Endodermal cell (in vitro differentiated cells): ENCODE measurements around the gene OR56B4. TPM values are rescaled to one million over a fixed set of nuclear protein-coding genes. Genes with fewer than 3 reads are reported as not detected.

Experiments used
- DNase-seq: peaks from one replicate; pipeline ENCODE4 v3.0.0-alpha.2; 2017
- H3K27ac ChIP-seq: 2 replicates; pipeline ENCODE4 v1.5.1; 2013; ENCODE audit warnings: mild to moderate bottlenecking, low read depth, low read length, moderate library complexity
- H3K27me3 ChIP-seq: 2 replicates; pipeline ENCODE4 v1.6.1; 2013; ENCODE audit warnings: mild to moderate bottlenecking, low read length, moderate library complexity; ENCODE audit not compliant: insufficient read depth, control insufficient read depth, poor library complexity, severe bottlenecking
- H3K36me3 ChIP-seq: 2 replicates; pipeline ENCODE4 v1.7.0; 2013; ENCODE audit warnings: mild to moderate bottlenecking, low read length, moderate library complexity; ENCODE audit not compliant: control insufficient read depth, insufficient read depth
- H3K4me1 ChIP-seq: one replicate; pipeline ENCODE4 v1.7.0; 2013; ENCODE audit warnings: low read length; ENCODE audit not compliant: control insufficient read depth, insufficient read depth
- H3K4me3 ChIP-seq: 2 replicates; pipeline ENCODE4 v1.5.1; 2013; ENCODE audit warnings: mild to moderate bottlenecking, low read length, moderate library complexity
- H3K9ac ChIP-seq: 2 replicates; pipeline ENCODE4 v1.6.1; 2013; ENCODE audit warnings: mild to moderate bottlenecking, low read length, moderate library complexity; ENCODE audit not compliant: poor library complexity, severe bottlenecking; ENCODE audit errors: extremely low read depth
- H3K9me3 ChIP-seq: 2 replicates; pipeline ENCODE4 v1.6.1; 2013; ENCODE audit warnings: mild to moderate bottlenecking, low read length, moderate library complexity; ENCODE audit not compliant: control insufficient read depth
- H3K27ac Mint-ChIP-seq: 2 replicates; pipeline ENCODE4 v1.8.0; 2020; ENCODE audit warnings: mixed read lengths
- H3K27me3 Mint-ChIP-seq: 2 replicates; pipeline ENCODE4 v1.8.0; 2021; ENCODE audit warnings: mild to moderate bottlenecking, mixed read lengths; ENCODE audit not compliant: insufficient read depth
- H3K36me3 Mint-ChIP-seq: 2 replicates; pipeline ENCODE4 v1.8.0; 2020; ENCODE audit warnings: low read depth, mixed read lengths
- H3K4me1 Mint-ChIP-seq: 2 replicates; pipeline ENCODE4 v1.8.0; 2020; ENCODE audit warnings: mixed read lengths
- H3K4me3 Mint-ChIP-seq: 2 replicates; pipeline ENCODE4 v1.8.0; 2020; ENCODE audit warnings: mild to moderate bottlenecking, moderate library complexity, mixed read lengths
- H3K9me3 Mint-ChIP-seq: 2 replicates; pipeline ENCODE4 v1.8.0; 2020; ENCODE audit warnings: mild to moderate bottlenecking, mixed read lengths
- WGBS, 2 experiments: methylation state at CpG; one replicate each; pipeline versions ENCODE4 v1.1.5 to v1.1.7; 2013; ENCODE audit warnings: missing lambda C conversion rate in 2 of 2, mixed read lengths in 1 of 2; ENCODE audit not compliant: insufficient coverage in 1 of 2, insufficient read length in 1 of 2; 5-methylcytosine and 5-hydroxymethylcytosine counted together
- total RNA-seq, 2 donors: library from RNA; stranded (reverse); fragmentation: NEBNext Ultra II Directional in 1 of 2; extraction: Animal tissue kit (Norgen Biotek cat#: 25700) in 1 of 2; gene quantifications; 2 replicates in 1 of 2; 3 replicates in 1 of 2; pipeline ENCODE4 v1.2.1, GENCODE V29; 2021
- TF ChIP-seq, protein P1 (sequence below): fragments of 200-600 bp; sonication (generic); conservative IDR thresholded peaks from 2 replicates; pipeline ENCODE4 v1.5.0; 2021; ENCODE audit warnings: antibody characterized with exemption, mild to moderate bottlenecking

OR56B4 gene
- total RNA-seq, 2 donors from 2014 or later: not detected

DNA sequence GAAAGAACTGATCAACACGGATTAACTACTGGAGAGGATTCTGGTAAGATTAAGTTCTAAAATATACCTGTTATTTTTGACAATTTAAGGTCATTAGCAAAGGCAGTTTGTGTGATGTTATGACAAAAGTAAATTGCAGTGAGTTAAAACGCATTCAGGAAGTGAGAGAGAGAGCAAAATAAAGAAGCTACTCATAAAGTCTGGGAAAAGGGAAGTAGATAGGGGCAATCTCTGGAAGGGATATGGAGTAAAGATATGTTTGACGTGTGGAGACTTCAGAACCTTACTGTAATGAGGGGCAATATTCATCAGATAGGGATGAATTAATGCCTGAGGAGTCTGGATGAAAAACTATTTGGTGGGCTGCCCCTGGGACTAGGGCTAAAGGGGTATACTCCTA, 16.8 kb downstream of the OR56B4 start:
- peaks cover 18% of the 10 kb centered on the region for H3K9me3 Mint-ChIP-seq
- Histone ChIP-seq H3K9me3 (peaks cover 16% of the 10 kb centered on the region), H3K27ac (no peak overlapping the region), H3K9ac (no peak overlapping the region), H3K27me3 (no peaks in the 10 kb centered on the region), H3K4me1 (no peaks in the 10 kb centered on the region), H3K4me3 (no peak overlapping the region), H3K36me3 (no peaks in the 10 kb centered on the region)
- DNase-seq: no peak
- TF ChIP-seq, protein P1, sequence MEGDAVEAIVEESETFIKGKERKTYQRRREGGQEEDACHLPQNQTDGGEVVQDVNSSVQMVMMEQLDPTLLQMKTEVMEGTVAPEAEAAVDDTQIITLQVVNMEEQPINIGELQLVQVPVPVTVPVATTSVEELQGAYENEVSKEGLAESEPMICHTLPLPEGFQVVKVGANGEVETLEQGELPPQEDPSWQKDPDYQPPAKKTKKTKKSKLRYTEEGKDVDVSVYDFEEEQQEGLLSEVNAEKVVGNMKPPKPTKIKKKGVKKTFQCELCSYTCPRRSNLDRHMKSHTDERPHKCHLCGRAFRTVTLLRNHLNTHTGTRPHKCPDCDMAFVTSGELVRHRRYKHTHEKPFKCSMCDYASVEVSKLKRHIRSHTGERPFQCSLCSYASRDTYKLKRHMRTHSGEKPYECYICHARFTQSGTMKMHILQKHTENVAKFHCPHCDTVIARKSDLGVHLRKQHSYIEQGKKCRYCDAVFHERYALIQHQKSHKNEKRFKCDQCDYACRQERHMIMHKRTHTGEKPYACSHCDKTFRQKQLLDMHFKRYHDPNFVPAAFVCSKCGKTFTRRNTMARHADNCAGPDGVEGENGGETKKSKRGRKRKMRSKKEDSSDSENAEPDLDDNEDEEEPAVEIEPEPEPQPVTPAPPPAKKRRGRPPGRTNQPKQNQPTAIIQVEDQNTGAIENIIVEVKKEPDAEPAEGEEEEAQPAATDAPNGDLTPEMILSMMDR: no peak
- H3K4me1 Mint-ChIP-seq: peaks cover 9% of the 10 kb centered on the region
- 92 to 96% methylated on average over 3 of the region's 3 CpGs for WGBS, 2 experiments
- no peaks in the 10 kb centered on the region for H3K27me3 Mint-ChIP-seq
- no peaks in the 10 kb centered on the region for H3K36me3 Mint-ChIP-seq
- H3K27ac Mint-ChIP-seq: no peak overlapping the region
- H3K4me3 Mint-ChIP-seq: no peak overlapping the region

- no peaks in the 10 kb centered on the region for H3K27me3 Mint-ChIP-seq
- peaks cover 5% of the 10 kb centered on the region for H3K9me3 ChIP-seq
- H3K27me3 ChIP-seq: no peaks in the 10 kb centered on the region
- H3K4me3 ChIP-seq: no peak overlapping the region
- peaks cover 9% of the 10 kb centered on the region for H3K4me1 Mint-ChIP-seq
- H3K36me3 Mint-ChIP-seq: no peaks in the 10 kb centered on the region
- no peaks in the 10 kb centered on the region for H3K4me1 ChIP-seq
- H3K27ac Mint-ChIP-seq: no peak overlapping the region
- no peaks in the 10 kb centered on the region for H3K36me3 ChIP-seq
- no peak overlapping the region for H3K27ac ChIP-seq
- TF ChIP-seq, protein P1: no peak
- H3K9me3 Mint-ChIP-seq: peaks cover 4% of the 10 kb centered on the region
- no peak for DNase-seq
- H3K9ac ChIP-seq: no peak overlapping the region
- H3K4me3 Mint-ChIP-seq: no peak overlapping the region
- WGBS, 2 experiments: 90 to 91% methylated on average over 4 of the region's 4 CpGs
These were observed 20.4 kb downstream of the OR56B4 start for GRCh38 chr11:6127881-6128280.

GRCh38 chr11:6129011-6129410, 21.5 kb downstream of the OR56B4 start:
- H3K27me3 Mint-ChIP-seq: no peaks in the 10 kb centered on the region
- no peaks in the 10 kb centered on the region for H3K36me3 Mint-ChIP-seq
- H3K4me3 Mint-ChIP-seq: no peak overlapping the region
- Histone ChIP-seq H3K27me3 (no peaks in the 10 kb centered on the region), H3K9ac (no peak overlapping the region), H3K9me3 (no peaks in the 10 kb centered on the region), H3K27ac (no peak overlapping the region), H3K4me1 (no peaks in the 10 kb centered on the region), H3K4me3 (no peak overlapping the region), H3K36me3 (no peaks in the 10 kb centered on the region)
- 95 to 100% methylated on average over 1 of the region's 1 CpG for WGBS, 2 experiments
- no peaks in the 10 kb centered on the region for H3K9me3 Mint-ChIP-seq
- H3K4me1 Mint-ChIP-seq: peaks cover 7% of the 10 kb centered on the region
- no peak for DNase-seq
- H3K27ac Mint-ChIP-seq: no peak overlapping the region
- TF ChIP-seq, protein P1: no peak
